GM10847 (cell line): ENCODE data around the gene SUSD1.

ENCODE experiments used
- POLR2A ChIP-seq: IDR thresholded peaks from 2 replicates; pipeline ENCODE4 v1.6.1; 2011; ENCODE audit not compliant: insufficient read length; ENCODE audit errors: extremely low read depth

The SUSD1 gene

GRCh38 chr9:112012026-112012902, 162.8 kb downstream of the SUSD1 start:
- no peak for TF ChIP-seq POLR2A

GRCh38 chr9:112011051-112011620, 164.0 kb downstream of the SUSD1 start:
- TF ChIP-seq POLR2A, result no peak

- TF ChIP-seq POLR2A, result no peak
Measured at GRCh38 chr9:112010537-112010936, 164.6 kb downstream of the SUSD1 start.

- no peak for TF ChIP-seq POLR2A
Measured at GRCh38 chr9:112009656-112010055, 165.4 kb downstream of the SUSD1 start.

- no peak for TF ChIP-seq POLR2A
Measured at GRCh38 chr9:112007575-112008240, 167.4 kb downstream of the SUSD1 start.

GRCh38 chr9:112006361-112007020, 168.6 kb downstream of the SUSD1 start:
- no peak for TF ChIP-seq POLR2A

- no peak for TF ChIP-seq POLR2A
Measured at GRCh38 chr9:112005939-112006338, 169.2 kb downstream of the SUSD1 start.

GRCh38 chr9:112003538-112003937, 171.6 kb downstream of the SUSD1 start:
- no peak for TF ChIP-seq POLR2A

GRCh38 chr9:112002847-112003457, 172.1 kb downstream of the SUSD1 start:
- no peak for TF ChIP-seq POLR2A

- TF ChIP-seq POLR2A, result no peak
Measured at GRCh38 chr9:112002131-112002846, 172.8 kb downstream of the SUSD1 start.

GRCh38 chr9:112000743-112001142, 174.4 kb downstream of the SUSD1 start:
- TF ChIP-seq POLR2A, result no peak

- no peak for TF ChIP-seq POLR2A
Measured at GRCh38 chr9:111999319-111999718, 175.8 kb downstream of the SUSD1 start.

GRCh38 chr9:111997831-111998230, 177.3 kb downstream of the SUSD1 start:
- TF ChIP-seq POLR2A, result no peak

GRCh38 chr9:111994831-111995458, 180.2 kb downstream of the SUSD1 start:
- no peak for TF ChIP-seq POLR2A
